ENCODE data around the gene PSRC1. TPM values are rescaled to one million over a fixed set of nuclear protein-coding genes. Genes with fewer than 3 reads are reported as not detected.

PSRC1 gene
- total RNA-seq, result 1.9 and 3.8 TPM in 2 replicates

DNA sequence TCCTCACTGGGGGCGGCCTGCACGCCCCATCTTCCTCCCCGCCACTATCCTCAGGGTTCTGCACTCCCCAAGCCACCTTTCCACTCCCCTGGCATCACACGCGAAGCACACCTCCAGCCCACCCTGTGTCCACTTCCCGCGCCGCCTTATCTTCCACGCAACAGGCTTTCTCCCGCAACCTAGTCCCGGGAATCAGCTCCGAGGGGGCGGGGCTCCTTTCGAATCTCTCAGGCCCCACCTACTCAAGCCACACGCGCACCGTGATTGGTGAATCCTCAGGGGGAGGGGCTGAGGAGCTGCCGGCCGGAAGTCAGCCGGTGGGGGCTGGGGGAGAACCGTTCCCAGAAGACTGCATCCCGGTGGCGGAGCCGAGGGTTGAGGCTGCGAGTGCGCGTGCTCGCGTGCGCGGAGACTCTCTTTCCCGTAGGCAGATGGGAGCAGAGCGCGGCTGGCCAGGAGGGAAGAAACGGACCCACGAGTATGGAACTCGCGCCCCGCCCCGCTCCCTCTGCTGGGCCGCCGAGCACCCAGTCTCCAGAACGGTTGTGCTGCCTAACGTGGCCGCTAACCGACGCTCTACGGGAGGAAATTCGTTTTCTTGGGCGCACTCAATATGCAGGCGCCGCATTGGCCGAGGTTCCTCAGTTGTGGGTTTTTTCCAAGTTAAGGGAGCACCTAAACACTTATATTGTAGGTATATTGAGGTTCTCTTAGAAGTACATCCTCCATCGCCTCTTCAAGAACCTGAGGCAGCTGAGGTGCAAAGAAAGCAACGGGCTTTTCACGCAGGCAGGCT lies at the start of gene PSRC1:
Gene PSRC1 (minus strand): TSS at position 194 of the 796 bp plus-strand sequence.

DNA sequence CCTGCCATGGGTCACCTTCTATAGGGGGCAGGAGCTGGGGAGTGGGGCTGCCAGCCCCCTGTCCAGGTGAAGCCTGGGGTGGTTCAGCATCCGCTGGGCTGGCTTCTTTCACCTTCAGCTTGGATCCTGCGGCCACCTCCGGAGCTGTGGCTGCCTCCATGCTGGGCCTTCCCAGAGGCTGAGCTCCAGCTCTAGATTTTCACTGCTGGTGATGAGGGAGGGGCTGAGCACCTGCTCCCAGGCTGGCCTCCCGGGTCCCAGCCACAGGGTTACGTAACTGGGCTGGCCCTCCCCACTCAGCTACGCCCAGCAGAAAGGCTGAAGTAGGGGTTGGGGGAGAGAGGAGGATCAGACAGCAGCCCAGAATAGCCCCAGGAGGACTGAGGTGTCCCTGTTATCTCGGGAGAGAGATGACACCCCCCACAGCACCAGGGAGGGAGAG lies 23.9 kb upstream of the PSRC1 start, which contains the start of gene MYBPHL:
Gene MYBPHL (minus strand): TSS at position 180 of the 442 bp plus-strand sequence. CDS start 20 bp downstream, at position 160.

DNA sequence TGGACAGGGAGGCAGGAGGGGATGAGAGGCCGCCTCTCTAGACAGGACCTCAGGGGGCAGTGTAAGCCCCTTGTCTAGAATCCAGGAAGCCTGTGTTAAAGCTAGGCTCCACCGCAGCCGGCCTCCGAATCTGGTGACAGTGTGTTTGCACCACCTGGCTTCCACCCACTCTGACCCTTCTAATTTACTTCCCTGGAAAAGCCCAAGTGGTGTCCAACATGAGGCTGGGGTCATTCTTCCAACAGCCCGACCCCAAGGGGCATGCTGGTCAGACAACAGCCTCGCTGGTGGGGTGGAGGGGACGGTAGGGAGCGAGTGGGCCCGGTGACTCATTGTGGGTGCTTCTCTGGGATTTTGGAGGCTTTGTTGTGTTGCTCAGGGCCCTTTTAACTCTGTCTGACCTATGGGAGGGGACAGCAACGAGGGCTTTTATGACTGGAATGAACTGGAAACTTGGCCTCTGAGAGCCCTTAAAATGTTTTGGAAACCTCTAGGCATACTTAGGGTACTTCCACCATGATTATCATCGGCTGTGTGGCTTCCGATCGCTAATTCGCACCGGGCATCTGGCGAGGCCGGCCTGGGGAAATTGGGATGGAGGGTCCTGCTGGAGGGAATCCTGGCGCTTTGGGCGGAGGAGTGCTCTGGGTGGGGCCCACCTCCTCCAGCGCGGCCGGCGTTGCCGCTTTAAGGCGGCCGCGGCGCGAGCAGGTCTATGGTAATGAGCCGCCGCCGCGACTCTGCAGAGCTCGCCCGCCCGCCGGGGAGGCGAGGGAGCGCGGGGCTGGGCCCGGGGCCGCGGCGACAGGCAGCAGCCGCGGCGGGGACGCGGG lies 33.9 kb downstream of the PSRC1 start, which contains the start of gene CELSR2:
Gene CELSR2 (plus strand): TSS at position 743 of the 833 bp plus-strand sequence. CDS start 541 bp downstream, outside the sequence.

Other genes starting within 250 kb of the PSRC1 start
- 11.7 and 12.5 TPM in 2 replicates for gene WDR47, start 241.0 kb downstream of the PSRC1 start, total RNA-seq
- gene TAF13, start 207.1 kb downstream of the PSRC1 start, total RNA-seq, result 63.5 and 69.0 TPM in 2 replicates
- 30.3 and 38.2 TPM in 2 replicates for gene TMEM167B, start 192.4 kb downstream of the PSRC1 start, total RNA-seq
- 0.43 and 0.95 TPM in 2 replicates for gene ELAPOR1, start 169.0 kb downstream of the PSRC1 start, total RNA-seq
- 204 and 392 TPM in 2 replicates for gene SARS1, start 69.2 kb downstream of the PSRC1 start, total RNA-seq
- 0.34 and 0.63 TPM in 2 replicates for gene CELSR2, start 33.6 kb downstream of the PSRC1 start, total RNA-seq
- not detected in 2 replicates for gene MYBPHL, start 23.9 kb upstream of the PSRC1 start, total RNA-seq
- 1.2 and 1.4 TPM in 2 replicates for gene SORT1, start 114.8 kb upstream of the PSRC1 start, total RNA-seq
- 38.5 and 48.2 TPM in 2 replicates for gene PSMA5, start 143.3 kb upstream of the PSRC1 start, total RNA-seq
- gene SYPL2, start 183.4 kb upstream of the PSRC1 start, total RNA-seq, result 0.16 and 0.43 TPM in 2 replicates
- 1.3 and 2.1 TPM in 2 replicates for gene ATXN7L2, start 200.8 kb upstream of the PSRC1 start, total RNA-seq
- gene CYB561D1, start 210.9 kb upstream of the PSRC1 start, total RNA-seq, result 3.6 and 5.2 TPM in 2 replicates
- gene AMIGO1, start 226.6 kb upstream of the PSRC1 start, total RNA-seq, result 1.3 and 1.9 TPM in 2 replicates

Measured in bronchial smooth muscle cell (primary cell).